Neural progenitor cell (in vitro differentiated cells): ENCODE data around the gene MIDN.

Experiments
- CTCF ChIP-seq: fragments of 200-600 bp; sonication (generic); IDR thresholded peaks from 2 replicates; pipeline ENCODE4 v1.5.1; 2017; ENCODE audit warnings: antibody characterized with exemption, mild to moderate bottlenecking
- EZH2 ChIP-seq: fragments of 200-600 bp; sonication (generic); IDR thresholded peaks from 2 replicates; pipeline ENCODE4 v1.6.1; 2017; ENCODE audit warnings: antibody characterized with exemption, mild to moderate bottlenecking, moderate library complexity
- EZH2phosphoT487 ChIP-seq: fragments of 200-600 bp; sonication (generic); IDR thresholded peaks from 2 replicates; pipeline ENCODE4 v1.6.1; 2017; ENCODE audit warnings: antibody characterized with exemption

GRCh38 chr19:1265615-1266128, 17.3 kb downstream of the MIDN start:
- no peak for TF ChIP-seq CTCF
- TF ChIP-seq EZH2: no peak
- TF ChIP-seq EZH2phosphoT487: no peak
